GM21367 (cell line): ENCODE results near the gene MCU.

Experiments used
- ATAC-seq: cut with Tn5 transposase; IDR thresholded peaks from one replicate; pipeline ENCODE4 v1.9.1; 2021; ENCODE audit not compliant: unreplicated experiment

Gene MCU

GRCh38 chr10:72800000-72800740 is 108.2 kb downstream of the MCU start:
- no peak for ATAC-seq

- ATAC-seq, result no peak
Observed at GRCh38 chr10:72800741-72801092, 108.8 kb downstream of the MCU start.

- no peak for ATAC-seq
Observed at GRCh38 chr10:72801263-72801868, 109.4 kb downstream of the MCU start.

- no peak for ATAC-seq
Observed at GRCh38 chr10:72802332-72802731, 110.4 kb downstream of the MCU start.

- no peak for ATAC-seq
Observed at GRCh38 chr10:72802763-72803505, 111.0 kb downstream of the MCU start.

GRCh38 chr10:72808001-72808400 is 116.1 kb downstream of the MCU start:
- ATAC-seq, result no peak

- ATAC-seq, result no peak
Observed at GRCh38 chr10:72809006-72809405, 117.1 kb downstream of the MCU start.

GRCh38 chr10:72810976-72811375 is 119.0 kb downstream of the MCU start:
- no peak for ATAC-seq

- no peak for ATAC-seq
Observed at GRCh38 chr10:72812415-72812752, 120.4 kb downstream of the MCU start.

- ATAC-seq, result no peak
Observed at GRCh38 chr10:72812753-72813430, 120.9 kb downstream of the MCU start.

GRCh38 chr10:72814099-72814790 is 122.3 kb downstream of the MCU start:
- no peak for ATAC-seq

- ATAC-seq, result no peak
Observed at GRCh38 chr10:72816565-72816964, 124.6 kb downstream of the MCU start.

GRCh38 chr10:72818076-72818475 is 126.1 kb downstream of the MCU start:
- ATAC-seq, result no peak

GRCh38 chr10:72819053-72819452 is 127.1 kb downstream of the MCU start:
- ATAC-seq, result no peak

- ATAC-seq, result no peak
Observed at GRCh38 chr10:72821606-72822005, 129.7 kb downstream of the MCU start.

- ATAC-seq, result no peak
Observed at GRCh38 chr10:72822342-72822986, 130.5 kb downstream of the MCU start.

GRCh38 chr10:72825163-72825562 is 133.2 kb downstream of the MCU start:
- no peak for ATAC-seq

GRCh38 chr10:72826346-72826745 is 134.4 kb downstream of the MCU start:
- no peak for ATAC-seq

GRCh38 chr10:72828294-72828693 is 136.4 kb downstream of the MCU start:
- ATAC-seq, result no peak

GRCh38 chr10:72830625-72831024 is 138.7 kb downstream of the MCU start:
- no peak for ATAC-seq
